Mesendoderm (in vitro differentiated cells): ENCODE measurements around the gene DISC1.
"Not testable (repeated sequence)": the region's sequence is repeated elsewhere in the genome, so short reads cannot be mapped to it uniquely, and the experiment has no call there.

Experiments used
- DNase-seq: peaks from one replicate; pipeline ENCODE4 v3.0.0; 2013
- H2AK5ac ChIP-seq: 2 replicates; pipeline ENCODE4 v1.6.1; 2013; ENCODE audit warnings: low read length, inconsistent platforms
- H2BK120ac ChIP-seq: 2 replicates; pipeline ENCODE4 v1.6.1; 2013; ENCODE audit warnings: low read depth, mild to moderate bottlenecking, low read length, moderate library complexity, mixed read lengths
- H2BK15ac ChIP-seq: replicated peaks from 2 replicates; pipeline ENCODE4 v1.6.1; 2013; ENCODE audit warnings: low read depth, mild to moderate bottlenecking, moderate library complexity
- H2BK5ac ChIP-seq: 2 replicates; pipeline ENCODE4 v1.6.1; 2013; ENCODE audit warnings: low read length, inconsistent platforms
- H3K18ac ChIP-seq: 2 replicates; pipeline ENCODE4 v1.6.1; 2013; ENCODE audit warnings: mild to moderate bottlenecking, low read length, mixed read lengths
- H3K23ac ChIP-seq: one replicate; pipeline ENCODE4 v1.6.1; 2013; ENCODE audit warnings: low read length
- H3K27ac ChIP-seq: 2 replicates; pipeline ENCODE4 v1.5.1; 2013; ENCODE audit warnings: low read depth, mild to moderate bottlenecking, inconsistent platforms, low read length, moderate library complexity
- H3K27me3 ChIP-seq: 2 replicates; pipeline ENCODE4 v1.6.1; 2013; ENCODE audit warnings: low read length, control low read depth, mild to moderate bottlenecking, inconsistent platforms; ENCODE audit not compliant: insufficient read depth, poor library complexity
- H3K36me3 ChIP-seq: 2 replicates; pipeline ENCODE4 v1.6.1; 2013; ENCODE audit warnings: low read length, inconsistent platforms; ENCODE audit not compliant: control insufficient read depth, insufficient read depth
- H3K4ac ChIP-seq: one replicate; pipeline ENCODE4 v1.6.1; 2013; ENCODE audit warnings: low read depth, mild to moderate bottlenecking, low read length, moderate library complexity
- H3K4me1 ChIP-seq: 2 replicates; pipeline ENCODE4 v1.6.1; 2013; ENCODE audit warnings: low read depth, low read length, inconsistent platforms; ENCODE audit not compliant: control insufficient read depth
- H3K4me2 ChIP-seq: 2 replicates; pipeline ENCODE4 v1.6.1; 2013; ENCODE audit warnings: low read length
- H3K4me3 ChIP-seq: 2 replicates; pipeline ENCODE4 v1.5.1; 2013; ENCODE audit warnings: mild to moderate bottlenecking, low read length
- H3K56ac ChIP-seq: one replicate; pipeline ENCODE4 v1.6.1; 2013; ENCODE audit warnings: low read length
- H3K79me1 ChIP-seq: 2 replicates; pipeline ENCODE4 v1.6.1; 2013; ENCODE audit warnings: low read length, inconsistent platforms
- H3K79me2 ChIP-seq: 2 replicates; pipeline ENCODE4 v1.6.1; 2013; ENCODE audit warnings: mild to moderate bottlenecking, low read length; ENCODE audit not compliant: control insufficient read depth, insufficient read depth
- H3K9ac ChIP-seq: 2 replicates; pipeline ENCODE4 v1.6.1; 2013; ENCODE audit warnings: low read length, inconsistent platforms
- H4K5ac ChIP-seq: one replicate; pipeline ENCODE4 v1.6.1; 2013; ENCODE audit warnings: low read length
- H4K8ac ChIP-seq: one replicate; pipeline ENCODE4 v1.6.1; 2013; ENCODE audit warnings: low read depth, mild to moderate bottlenecking, control low read depth, low read length, moderate library complexity
- WGBS: extraction: QIAGEN DNeasy Blood & Tissue Kit; methylation state at CpG from one replicate; pipeline ENCODE4 v1.1.7; 2013; ENCODE audit warnings: low lambda C conversion rate, missing lambda C conversion rate; ENCODE audit not compliant: insufficient coverage; ENCODE audit errors: extremely low coverage; 5-methylcytosine and 5-hydroxymethylcytosine counted together

DISC1 gene

DNA sequence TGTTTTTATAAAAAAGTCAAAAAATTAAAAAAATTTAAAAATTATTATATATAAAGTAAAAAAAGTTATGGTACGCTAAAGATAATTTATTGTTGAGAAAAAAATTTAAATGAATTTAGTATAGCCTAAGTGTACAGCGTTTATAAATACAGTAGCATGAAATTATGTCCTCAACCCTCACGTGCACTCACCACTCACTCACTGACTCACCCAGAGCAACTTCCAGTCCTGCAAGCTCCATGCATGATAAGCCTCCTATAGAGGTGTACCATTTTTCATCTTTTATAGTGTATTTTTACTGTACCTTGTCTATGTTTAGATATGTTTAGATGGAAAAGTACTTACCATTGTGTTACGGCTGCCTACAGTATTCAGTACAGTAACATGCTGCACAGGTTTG is 5.1 kb downstream of the DISC1 start:
- H3K56ac ChIP-seq: no peak overlapping the region
- H3K4me2 ChIP-seq: no peak overlapping the region
- no peak for DNase-seq
- no peak overlapping the region for H4K5ac ChIP-seq
- no peak overlapping the region for H3K27ac ChIP-seq
- H3K23ac ChIP-seq: no peak overlapping the region
- no peak overlapping the region for H2BK120ac ChIP-seq
- no peak overlapping the region for H2BK5ac ChIP-seq
- H3K36me3 ChIP-seq: no peaks in the 10 kb centered on the region
- H2BK15ac ChIP-seq: no peak overlapping the region
- H3K18ac ChIP-seq: no peak overlapping the region
- no peak overlapping the region for H3K4me3 ChIP-seq
- H3K4me1 ChIP-seq: peaks cover 3% of the 10 kb centered on the region
- no peaks in the 10 kb centered on the region for H3K79me1 ChIP-seq
- no peaks in the 10 kb centered on the region for H3K27me3 ChIP-seq
- H4K8ac ChIP-seq: no peak overlapping the region
- WGBS: 100% methylated on average over 2 of the region's 4 CpGs
- no peak overlapping the region for H3K4ac ChIP-seq
- no peak overlapping the region for H2AK5ac ChIP-seq
- no peaks in the 10 kb centered on the region for H3K79me2 ChIP-seq
- no peak overlapping the region for H3K9ac ChIP-seq

DNA sequence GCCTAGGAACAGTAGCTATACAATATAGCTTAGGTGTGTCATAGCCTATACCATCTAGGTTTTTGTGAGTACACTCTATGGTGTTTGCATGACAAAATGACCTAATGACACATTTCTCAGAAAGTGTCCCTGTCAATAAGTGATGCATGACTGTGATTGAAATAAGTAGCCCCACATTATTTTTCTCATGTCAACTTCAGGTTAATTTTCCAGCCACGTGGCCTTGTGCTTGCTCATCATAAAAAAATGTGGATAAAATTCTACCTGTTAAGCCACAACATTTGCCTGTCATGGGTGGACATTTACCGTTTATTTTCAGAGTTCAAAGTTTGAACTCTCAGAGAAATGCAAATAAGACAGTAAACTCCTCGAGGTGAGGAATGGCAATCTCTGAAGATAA is 5.5 kb downstream of the DISC1 start:
- H3K56ac ChIP-seq: no peak overlapping the region
- H2BK15ac ChIP-seq: no peak overlapping the region
- WGBS: no CpG with 5 or more reads among the region's 3 CpGs
- no peaks in the 10 kb centered on the region for H3K27me3 ChIP-seq
- H3K79me1 ChIP-seq: no peaks in the 10 kb centered on the region
- no peak overlapping the region for H3K18ac ChIP-seq
- no peak overlapping the region for H3K23ac ChIP-seq
- H2BK5ac ChIP-seq: no peak overlapping the region
- H2AK5ac ChIP-seq: no peak overlapping the region
- H3K4ac ChIP-seq: no peak overlapping the region
- no peak overlapping the region for H3K9ac ChIP-seq
- no peak overlapping the region for H4K8ac ChIP-seq
- H3K4me2 ChIP-seq: no peak overlapping the region
- no peak overlapping the region for H4K5ac ChIP-seq
- H3K79me2 ChIP-seq: no peaks in the 10 kb centered on the region
- H3K36me3 ChIP-seq: no peaks in the 10 kb centered on the region
- DNase-seq: no peak
- peaks cover 3% of the 10 kb centered on the region for H3K4me1 ChIP-seq
- no peak overlapping the region for H2BK120ac ChIP-seq
- no peak overlapping the region for H3K4me3 ChIP-seq
- H3K27ac ChIP-seq: no peak overlapping the region

DNA sequence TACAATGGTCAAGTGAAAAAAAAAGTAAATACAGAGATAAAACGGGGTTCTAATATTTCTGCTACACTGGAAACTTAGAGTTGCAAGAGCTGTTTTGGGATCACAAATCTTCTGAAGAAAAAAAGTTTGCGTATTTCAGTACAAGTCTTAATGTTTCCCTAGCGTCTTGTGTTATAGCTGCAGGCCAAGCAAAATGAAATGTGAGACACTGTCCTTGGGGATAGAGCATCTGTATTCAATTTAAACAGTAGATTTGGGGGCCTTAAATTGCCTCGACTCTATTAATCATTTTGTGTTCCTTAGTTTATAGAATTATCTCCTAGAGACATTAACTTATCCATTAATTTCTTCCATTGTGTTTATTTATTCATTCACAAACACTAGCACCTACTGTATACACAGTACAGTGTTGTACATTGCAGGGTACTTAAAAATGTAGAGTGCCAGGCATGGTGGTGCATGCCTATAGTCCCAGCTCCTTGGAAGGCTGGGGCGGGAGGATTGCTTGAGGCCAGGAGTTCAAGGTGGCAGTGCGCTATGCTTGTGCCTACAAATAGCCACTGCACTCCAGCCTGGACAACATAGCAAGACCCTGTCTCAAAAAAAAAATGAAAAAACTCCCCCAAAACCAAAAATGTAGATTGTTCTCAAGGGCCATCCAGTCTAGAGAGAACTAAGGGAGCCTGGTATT is 7.9 kb downstream of the DISC1 start:
- Histone ChIP-seq H3K4ac (no peak overlapping the region), H4K8ac (no peak overlapping the region), H3K4me1 (no peaks in the 10 kb centered on the region), H3K36me3 (no peaks in the 10 kb centered on the region), H2BK120ac (no peak overlapping the region), H3K79me1 (peaks cover 1% of the 10 kb centered on the region), H3K18ac (no peak overlapping the region), H3K79me2 (no peaks in the 10 kb centered on the region), H3K9ac (no peak overlapping the region), H2BK5ac (no peak overlapping the region), H3K23ac (no peak overlapping the region), H3K4me3 (no peak overlapping the region), H3K56ac (no peak overlapping the region), H3K4me2 (no peak overlapping the region), H3K27ac (no peak overlapping the region), H2BK15ac (no peak overlapping the region), H4K5ac (no peak overlapping the region), H3K27me3 (no peaks in the 10 kb centered on the region), H2AK5ac (no peak overlapping the region)
- WGBS: no CpG with 5 or more reads among the region's 6 CpGs
- no peak for DNase-seq

DNA sequence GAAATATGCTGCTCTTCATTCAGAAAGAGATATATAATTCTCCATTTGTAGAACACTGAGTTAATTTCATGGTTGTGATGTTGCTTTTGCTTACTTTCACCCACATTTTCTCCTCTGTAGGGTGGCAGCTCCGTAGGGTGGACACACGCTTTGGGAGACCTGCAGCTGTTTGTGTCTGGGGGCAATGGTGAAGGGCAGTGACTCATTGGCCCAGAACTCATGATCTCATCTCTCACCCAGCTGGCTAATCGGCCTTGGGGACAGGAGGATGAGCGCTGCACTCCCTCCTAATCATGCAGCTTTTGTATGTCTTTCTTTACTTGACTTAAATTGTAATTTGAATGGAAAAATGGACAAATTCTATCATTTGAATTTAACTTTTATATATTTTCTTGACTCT is 9.6 kb downstream of the DISC1 start:
- Histone ChIP-seq H4K5ac (no peak overlapping the region), H3K18ac (no peak overlapping the region), H4K8ac (no peak overlapping the region), H3K27me3 (no peaks in the 10 kb centered on the region), H2BK120ac (no peak overlapping the region), H3K56ac (no peak overlapping the region), H3K9ac (no peak overlapping the region), H3K4me2 (no peak overlapping the region), H3K27ac (no peak overlapping the region), H3K4me3 (no peak overlapping the region), H3K4ac (no peak overlapping the region), H3K23ac (no peak overlapping the region), H3K79me1 (peaks cover 1% of the 10 kb centered on the region), H3K4me1 (no peaks in the 10 kb centered on the region), H2BK15ac (no peak overlapping the region), H3K79me2 (no peaks in the 10 kb centered on the region), H3K36me3 (no peaks in the 10 kb centered on the region), H2AK5ac (no peak overlapping the region), H2BK5ac (no peak overlapping the region)
- peak; percentile 80 for DNase-seq
- no CpG with 5 or more reads among the region's 4 CpGs for WGBS

DNA sequence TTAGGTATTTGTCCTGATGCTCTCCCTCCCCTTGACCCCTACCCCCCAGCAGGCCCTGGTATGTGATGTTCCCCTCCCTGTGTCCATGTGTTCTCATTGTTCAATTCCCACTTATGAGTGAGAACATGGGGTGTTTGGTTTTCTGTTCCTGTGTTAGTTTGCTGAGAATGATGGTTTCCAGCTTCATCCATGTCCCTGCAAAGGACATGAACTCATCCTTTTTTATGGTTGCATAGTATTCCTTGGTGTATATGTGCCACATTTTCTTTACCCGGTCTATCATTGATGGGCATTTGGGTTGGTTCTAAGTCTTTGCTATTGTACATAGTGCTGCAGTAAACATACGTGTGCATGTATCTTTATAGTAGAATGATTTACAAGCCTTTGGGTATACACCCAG is 10.3 kb downstream of the DISC1 start:
- H3K27ac ChIP-seq, H3K36me3 ChIP-seq, H3K4me1 ChIP-seq, H2BK120ac ChIP-seq, H3K9ac ChIP-seq, H4K5ac ChIP-seq, H3K27me3 ChIP-seq, H3K4me2 ChIP-seq, H2BK15ac ChIP-seq, H3K4ac ChIP-seq, H3K79me2 ChIP-seq, H3K23ac ChIP-seq, H3K79me1 ChIP-seq, H2AK5ac ChIP-seq, DNase-seq, H2BK5ac ChIP-seq, H3K18ac ChIP-seq, H4K8ac ChIP-seq, H3K56ac ChIP-seq, H3K4me3 ChIP-seq: not testable (repeated sequence)
- WGBS: no CpG with 5 or more reads among the region's 2 CpGs

DNA sequence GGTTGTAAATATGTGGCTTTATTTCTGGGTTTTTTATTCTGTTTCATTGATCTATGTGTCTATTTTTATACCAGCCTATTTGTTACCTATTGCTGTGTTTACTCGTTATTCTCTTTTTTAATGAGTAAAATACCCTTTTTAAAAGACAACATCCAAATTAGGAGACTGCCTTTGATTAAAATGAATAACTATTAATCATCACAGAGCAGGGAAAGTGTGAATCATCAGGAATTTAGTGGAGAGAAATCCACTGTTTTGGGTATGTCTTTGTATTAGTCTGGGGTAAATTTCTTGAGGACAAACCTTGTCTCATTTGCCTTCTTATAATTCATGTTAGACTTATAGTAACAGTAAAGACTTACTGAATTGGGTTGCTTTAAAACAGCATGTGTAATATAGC is 12.1 kb downstream of the DISC1 start:
- no peak overlapping the region for H3K56ac ChIP-seq
- H3K27ac ChIP-seq: no peak overlapping the region
- H3K36me3 ChIP-seq: no peaks in the 10 kb centered on the region
- H3K79me2 ChIP-seq: no peaks in the 10 kb centered on the region
- no peaks in the 10 kb centered on the region for H3K27me3 ChIP-seq
- no peak overlapping the region for H2BK120ac ChIP-seq
- no peaks in the 10 kb centered on the region for H3K4me1 ChIP-seq
- no peak for DNase-seq
- no peak overlapping the region for H3K9ac ChIP-seq
- H3K23ac ChIP-seq: no peak overlapping the region
- no peak overlapping the region for H2BK15ac ChIP-seq
- WGBS: no CpG with 5 or more reads among the region's 1 CpG
- no peak overlapping the region for H3K4me3 ChIP-seq
- H4K5ac ChIP-seq: no peak overlapping the region
- peaks cover 1% of the 10 kb centered on the region for H3K79me1 ChIP-seq
- no peak overlapping the region for H3K4ac ChIP-seq
- no peak overlapping the region for H2AK5ac ChIP-seq
- H2BK5ac ChIP-seq: no peak overlapping the region
- H4K8ac ChIP-seq: no peak overlapping the region
- no peak overlapping the region for H3K4me2 ChIP-seq
- H3K18ac ChIP-seq: no peak overlapping the region
